22Rv1 (cell line): ENCODE measurements around the gene MFSD11.

ENCODE experiments used
- ZFX ChIP-seq: fragments of 450-650 bp; IDR thresholded peaks from 2 replicates; pipeline ENCODE4 v1.6.1; 2017; ENCODE audit warnings: antibody characterized with exemption, borderline replicate concordance
- TF ChIP-seq, protein P1 (sequence below): fragments of 450-650 bp; IDR thresholded peaks from 2 replicates; pipeline ENCODE4 v1.5.1; 2017; ENCODE audit warnings: mild to moderate bottlenecking

DNA sequence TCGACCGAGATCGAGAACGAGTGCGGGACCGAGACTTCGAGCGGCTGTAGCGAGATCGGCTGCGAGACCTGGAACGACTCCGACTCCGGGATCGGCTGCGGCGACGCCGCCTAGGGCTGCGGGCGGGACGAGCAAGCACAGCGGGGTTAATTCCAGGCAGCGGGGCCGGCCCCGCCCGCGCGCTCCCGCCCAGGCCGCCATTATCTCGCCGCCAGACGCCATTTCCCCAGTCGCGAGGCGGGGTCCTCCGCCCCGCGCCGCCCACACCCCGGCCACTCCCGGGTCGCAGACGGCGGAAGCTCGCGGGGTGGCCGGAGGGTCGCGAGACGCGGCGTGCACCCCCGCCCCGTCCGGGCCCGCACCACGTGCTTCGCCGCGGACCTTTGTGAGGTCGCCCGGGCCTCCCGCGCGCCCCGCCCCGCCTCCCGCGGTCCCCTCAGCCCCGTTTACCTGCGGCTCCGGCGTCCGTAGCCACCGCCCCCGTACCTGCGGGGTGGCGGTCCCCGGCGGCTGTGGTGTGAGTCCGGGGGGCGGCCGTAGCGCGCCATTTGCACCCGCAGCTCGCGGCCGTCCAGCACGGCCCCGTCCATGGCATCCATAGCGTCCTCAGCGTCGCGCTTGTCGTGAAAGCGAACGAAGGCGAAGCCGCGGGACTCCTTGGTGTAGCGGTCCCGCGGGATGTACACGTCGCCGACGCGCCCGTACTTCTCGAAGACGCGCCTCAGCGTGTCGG, 1.4 kb upstream of the MFSD11 start:
- TF ChIP-seq, protein P1, sequence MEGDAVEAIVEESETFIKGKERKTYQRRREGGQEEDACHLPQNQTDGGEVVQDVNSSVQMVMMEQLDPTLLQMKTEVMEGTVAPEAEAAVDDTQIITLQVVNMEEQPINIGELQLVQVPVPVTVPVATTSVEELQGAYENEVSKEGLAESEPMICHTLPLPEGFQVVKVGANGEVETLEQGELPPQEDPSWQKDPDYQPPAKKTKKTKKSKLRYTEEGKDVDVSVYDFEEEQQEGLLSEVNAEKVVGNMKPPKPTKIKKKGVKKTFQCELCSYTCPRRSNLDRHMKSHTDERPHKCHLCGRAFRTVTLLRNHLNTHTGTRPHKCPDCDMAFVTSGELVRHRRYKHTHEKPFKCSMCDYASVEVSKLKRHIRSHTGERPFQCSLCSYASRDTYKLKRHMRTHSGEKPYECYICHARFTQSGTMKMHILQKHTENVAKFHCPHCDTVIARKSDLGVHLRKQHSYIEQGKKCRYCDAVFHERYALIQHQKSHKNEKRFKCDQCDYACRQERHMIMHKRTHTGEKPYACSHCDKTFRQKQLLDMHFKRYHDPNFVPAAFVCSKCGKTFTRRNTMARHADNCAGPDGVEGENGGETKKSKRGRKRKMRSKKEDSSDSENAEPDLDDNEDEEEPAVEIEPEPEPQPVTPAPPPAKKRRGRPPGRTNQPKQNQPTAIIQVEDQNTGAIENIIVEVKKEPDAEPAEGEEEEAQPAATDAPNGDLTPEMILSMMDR: no peak
- TF ChIP-seq ZFX: no peak
